Activated CD4-positive, alpha-beta T cell treated with anti-CD3 and anti-CD28 coated beads, Interleukin-2, amount 50 U/mL, for 4 hours (primary cell): ENCODE data around the gene TRAK2.
"Not testable (repeated sequence)": the region's sequence is repeated elsewhere in the genome, so short reads cannot be mapped to it uniquely, and the experiment has no call there.

Experiments
- DNase-seq, 2 experiments: peaks; one replicate each; pipeline ENCODE4 v3.0.0-alpha.2; 2020

Gene TRAK2

DNA sequence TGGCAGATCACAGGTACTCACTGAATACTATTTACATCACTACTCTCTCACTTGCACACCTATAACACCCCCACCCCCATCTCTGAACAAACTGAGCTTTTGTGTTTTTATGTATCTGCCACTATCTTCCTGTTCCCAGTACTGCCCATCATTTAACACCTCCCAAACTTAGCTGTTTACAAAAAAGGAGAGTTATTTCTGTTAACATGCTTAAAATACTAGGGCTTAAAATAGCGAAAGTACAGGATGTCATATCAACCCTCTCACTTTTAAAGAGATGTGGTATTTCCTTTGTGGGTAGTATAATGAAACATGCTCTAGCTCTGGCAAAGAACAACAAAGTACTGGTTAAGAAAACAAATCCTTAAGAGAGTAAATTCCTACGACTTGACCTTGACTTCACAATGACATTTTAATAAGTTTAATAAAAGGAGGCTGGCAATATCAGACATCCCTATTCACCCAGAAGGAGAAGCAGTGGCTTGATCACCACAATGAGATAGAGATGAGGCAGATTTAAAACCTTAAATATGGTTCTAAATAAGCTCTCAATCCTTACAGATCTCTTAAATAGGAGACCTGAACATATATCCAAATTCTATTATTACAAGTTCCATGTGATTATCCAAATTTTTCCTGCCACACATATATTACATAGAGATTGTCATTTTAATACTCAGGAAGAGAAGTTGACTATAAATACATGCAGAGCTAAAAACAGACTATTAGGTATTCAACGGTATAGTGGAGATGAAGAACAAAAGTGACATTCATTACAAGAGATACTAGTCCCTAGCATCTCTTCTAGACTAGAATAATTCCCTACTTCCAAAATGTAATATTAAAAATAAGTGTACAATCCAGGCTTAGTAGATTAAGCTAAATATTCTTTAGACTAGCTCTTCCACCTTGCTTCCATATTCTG is 36.9 kb downstream of the TRAK2 start:
- no peak for DNase-seq

DNA sequence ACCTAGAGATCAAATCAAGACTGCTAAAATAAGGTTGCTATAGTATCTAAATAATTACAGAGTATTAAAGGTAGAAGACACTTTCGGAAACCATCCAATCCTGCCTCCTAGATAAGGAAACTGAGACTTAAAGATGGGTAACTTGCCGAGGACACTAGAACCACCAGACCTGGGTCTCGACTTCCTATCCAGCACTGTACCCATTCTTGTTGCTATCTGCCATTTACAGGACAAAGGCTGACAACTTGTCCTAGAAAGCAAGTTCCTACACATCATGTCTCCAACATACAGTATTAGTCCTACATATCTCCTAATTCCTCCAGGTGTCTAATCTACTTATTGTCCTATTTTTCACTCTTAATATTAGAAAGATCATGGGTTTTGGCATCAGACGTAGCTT is 37.7 kb downstream of the TRAK2 start:
- DNase-seq = no peak

DNA sequence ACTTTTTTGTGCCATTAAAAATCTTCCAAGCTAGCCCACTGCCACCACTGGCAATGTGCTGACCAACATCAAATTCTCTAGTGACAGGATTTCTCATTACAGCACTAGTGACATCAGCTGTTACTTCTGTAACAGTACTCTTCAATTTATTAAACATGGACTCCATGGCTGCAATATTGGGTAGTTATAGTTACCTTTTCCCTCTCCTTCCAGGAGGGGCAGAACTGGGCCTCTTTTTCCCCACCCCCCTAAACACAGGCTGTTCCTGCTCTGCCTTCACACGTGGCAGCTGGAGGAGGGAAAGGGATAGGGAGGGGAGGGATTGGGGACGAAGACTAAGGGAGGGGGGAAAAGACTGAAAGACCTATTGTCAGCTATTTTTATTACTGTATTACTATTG is 38.1 kb downstream of the TRAK2 start:
- no peak for DNase-seq

DNA sequence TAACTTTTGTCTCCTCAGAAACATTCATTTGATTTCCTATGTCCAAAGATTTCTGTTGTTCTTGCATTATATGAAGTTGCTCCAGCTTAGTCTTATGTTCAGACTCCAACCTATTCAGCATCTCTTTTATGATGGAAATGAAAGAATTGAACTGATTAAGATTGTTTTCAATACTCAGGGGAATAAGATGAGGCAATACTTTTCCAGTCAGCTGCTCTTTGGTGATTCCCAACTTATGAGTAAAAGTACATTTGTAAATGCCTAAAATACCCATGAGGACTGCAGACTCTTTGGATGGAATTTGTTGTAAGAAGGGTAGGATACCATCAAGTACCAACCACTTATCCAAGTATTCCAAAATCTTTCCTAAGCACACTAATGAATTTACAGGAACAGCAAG is 39.8 kb downstream of the TRAK2 start:
- DNase-seq = no peak

DNA sequence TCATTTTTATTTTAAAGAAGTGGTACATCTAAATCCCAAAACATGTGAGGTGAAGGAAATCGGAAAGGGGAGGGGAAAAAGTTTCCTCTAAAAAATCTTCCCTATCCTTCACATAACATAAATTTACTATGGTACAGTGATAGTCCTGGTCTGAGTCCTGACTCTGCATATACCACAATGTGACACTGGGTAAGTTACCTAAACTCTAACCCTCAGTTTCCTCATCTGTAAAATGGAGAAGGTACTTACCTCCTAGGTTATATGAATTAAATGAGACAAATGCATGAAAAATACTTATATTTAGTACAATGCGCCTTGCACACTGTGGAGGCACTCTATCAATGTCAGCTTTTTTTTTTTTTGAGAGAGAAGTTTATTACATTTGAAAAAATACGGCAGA is 42.3 kb downstream of the TRAK2 start:
- no peak for DNase-seq

DNA sequence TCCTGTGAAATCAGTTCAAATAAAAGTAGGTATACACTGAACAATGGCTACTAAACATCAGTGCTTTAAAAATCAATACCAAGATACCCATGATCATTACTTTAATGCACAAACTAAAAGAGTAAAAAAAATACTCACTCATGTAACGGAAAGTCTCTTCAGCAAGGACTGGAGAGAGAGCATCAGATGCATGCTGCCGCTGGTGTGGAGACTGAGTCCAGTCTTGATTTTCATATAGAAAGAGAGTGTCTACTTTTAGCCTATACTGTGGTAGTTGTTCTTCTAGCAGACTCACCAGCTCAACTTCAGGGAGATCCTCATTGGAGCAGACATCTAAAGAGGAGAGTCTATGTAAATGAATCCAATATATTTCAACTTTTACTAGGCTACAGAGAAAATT is 44.0 kb downstream of the TRAK2 start:
- DNase-seq = no peak

DNA sequence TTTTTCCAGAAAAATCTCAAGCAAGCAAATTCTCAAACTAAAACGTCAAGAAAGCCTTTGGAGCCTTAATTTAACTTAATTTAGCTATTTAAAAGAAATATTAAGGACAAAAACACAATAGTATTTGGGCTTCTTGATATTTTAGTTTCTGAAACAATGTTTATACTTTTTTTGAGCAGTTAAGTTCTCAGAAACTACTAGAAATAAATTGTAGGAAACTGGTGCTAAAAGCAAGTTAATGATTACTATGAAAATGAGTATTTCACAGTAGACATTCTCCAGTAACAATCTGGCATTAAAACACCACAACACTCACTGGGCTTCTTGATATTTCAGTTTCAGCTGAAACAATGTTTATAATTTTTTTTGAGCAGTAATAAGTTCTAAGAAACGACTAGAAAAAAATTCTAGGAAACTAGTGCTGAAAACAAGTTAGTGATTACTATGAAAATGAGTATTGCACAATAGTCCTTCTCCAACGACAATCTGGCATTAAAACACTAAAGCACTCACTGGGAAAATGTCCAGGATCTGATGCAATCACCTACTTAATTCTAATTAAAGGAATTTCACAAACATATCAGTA is 45.1 kb downstream of the TRAK2 start:
- no peak for DNase-seq

DNA sequence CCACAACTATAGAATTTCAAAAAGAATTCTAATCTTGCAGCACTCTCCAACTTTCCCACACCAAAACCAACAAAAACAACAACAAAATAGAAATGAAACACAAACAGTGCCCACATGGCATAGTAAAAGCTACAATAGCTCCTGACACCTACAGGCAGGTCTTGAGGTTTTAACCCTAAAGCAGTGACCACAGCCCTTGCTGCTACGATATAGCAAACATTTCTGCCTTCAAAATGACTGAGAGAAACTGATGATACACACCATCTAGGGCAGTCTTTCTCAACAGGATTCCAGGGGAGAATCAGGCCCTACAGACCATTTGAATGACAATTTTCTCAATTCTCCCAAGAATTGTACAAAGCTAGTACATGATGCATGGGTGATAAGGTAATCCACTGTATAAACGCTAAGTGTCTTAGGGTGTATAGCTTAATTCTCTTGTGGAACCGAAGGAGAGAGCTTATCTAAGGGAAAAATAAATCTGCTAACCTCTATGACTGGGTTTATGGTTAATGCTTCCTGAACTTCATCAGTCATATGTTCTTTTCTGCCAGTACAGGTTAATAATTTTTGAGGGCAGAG is 46.5 kb downstream of the TRAK2 start:
- DNase-seq = no peak

DNA sequence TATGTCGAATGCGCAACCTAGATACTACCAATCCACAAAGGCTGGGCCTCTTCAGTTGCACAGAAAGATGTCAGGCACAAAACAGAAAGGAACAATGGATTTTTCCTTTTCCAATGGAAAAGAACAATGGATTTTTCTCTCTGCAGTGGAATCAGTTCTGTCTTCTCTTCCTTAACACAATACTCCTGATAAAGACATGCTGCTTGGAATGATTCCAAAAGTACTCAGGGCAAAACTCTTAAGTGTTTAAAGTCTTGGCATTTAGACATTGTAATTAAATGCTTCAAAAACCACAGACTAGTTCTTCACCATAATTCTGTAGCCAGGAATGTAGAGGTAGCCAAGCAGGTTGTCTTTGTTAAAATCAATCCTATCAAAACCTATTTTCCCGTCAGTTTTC is 47.4 kb downstream of the TRAK2 start:
- no peak for DNase-seq

DNA sequence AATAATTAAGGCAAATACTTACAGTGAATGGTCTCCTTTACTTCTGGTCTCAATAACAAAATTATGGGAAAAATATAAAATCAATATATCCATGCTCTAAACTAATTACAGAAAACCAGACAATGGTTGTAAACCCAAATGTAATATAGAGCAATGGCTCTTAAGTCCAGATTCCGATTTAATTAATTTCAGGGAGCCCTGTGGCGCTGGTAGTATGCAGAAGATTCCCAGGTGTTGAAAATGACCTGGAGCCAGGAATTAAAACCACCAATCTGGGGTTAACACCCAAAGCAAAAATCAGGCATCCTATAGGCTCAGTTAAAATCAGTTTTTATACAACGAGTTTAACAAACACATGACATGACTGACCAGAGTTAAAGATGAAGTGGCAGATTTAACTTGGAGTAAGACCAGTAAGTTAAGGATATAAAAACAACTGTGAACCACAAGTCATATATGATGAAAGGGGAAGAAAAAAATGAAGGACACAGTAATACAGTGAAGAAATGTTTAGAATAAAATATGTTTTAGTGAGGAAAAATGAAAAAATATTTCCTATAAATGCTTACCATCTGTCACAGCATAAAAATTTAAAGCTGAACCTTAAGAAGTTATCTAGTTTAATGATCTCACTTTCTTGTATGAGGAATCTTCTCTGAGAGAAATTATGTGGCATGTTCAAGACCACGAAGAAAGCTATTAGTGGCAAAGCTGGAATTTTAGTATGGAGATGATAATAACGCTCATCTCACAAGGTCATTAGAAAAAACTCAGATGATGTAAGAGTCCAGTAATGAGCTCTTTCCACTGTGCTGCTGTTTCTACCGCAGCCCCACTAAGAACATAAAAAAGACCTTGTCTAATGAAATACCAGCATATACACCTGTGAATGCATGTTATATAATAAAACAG is 48.4 kb downstream of the TRAK2 start:
- no peak for DNase-seq

DNA sequence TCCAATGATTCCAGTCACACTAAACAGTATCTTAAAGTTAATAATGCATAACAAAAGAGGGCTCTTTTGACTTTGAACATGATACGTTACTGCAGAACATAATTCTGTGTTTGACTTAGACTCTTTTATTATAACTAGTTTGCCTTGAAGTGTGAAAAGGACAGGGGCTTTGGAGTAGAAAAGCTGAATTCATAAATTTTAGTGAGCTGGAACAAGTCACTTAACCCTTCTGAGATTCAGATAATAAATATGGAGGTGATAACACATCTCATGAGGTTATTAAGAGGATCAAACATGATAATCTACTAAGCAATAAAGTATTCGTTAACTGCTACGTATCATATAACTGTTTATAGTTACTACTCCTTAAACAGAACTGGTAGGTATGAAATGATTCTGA is 49.4 kb downstream of the TRAK2 start:
- no peak for DNase-seq

DNA sequence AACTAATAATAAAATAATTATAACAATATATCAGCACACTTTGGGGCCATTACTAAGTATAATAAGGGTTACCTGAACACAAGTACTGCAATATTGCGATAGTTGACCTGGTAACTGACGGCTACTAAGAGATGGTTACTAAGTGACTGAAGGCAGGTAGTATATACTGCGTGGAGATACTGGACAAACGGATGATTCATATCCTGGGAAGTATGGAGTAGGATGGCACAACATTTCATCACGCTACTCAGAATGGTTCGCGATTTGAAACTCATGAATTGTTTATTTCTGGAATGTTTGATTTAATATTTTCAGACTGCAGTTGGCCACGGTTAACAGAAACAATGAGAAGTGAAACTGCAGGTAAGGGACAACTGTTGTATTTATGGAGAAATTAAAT is 54.7 kb downstream of the TRAK2 start:
- no peak for DNase-seq

DNA sequence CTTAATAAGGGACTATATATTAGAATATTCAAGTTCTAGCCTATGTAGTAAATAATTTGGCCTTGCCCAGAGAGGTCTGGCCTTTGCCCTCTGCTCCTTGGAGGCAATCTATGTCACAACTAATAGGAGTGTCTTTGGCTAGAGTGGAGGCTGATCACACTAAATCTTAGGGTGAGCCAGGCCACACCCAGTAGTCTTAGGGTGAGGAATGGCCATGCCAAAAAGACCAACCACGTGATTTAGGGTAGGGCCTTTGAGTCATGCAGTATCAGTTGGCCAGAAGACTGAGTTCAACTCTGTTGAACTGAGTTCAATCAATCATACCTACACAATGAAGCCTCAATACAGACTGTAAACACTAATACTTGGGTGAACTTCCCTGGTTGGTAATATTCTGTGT is 68.1 kb downstream of the TRAK2 start:
- no peak for DNase-seq

DNA sequence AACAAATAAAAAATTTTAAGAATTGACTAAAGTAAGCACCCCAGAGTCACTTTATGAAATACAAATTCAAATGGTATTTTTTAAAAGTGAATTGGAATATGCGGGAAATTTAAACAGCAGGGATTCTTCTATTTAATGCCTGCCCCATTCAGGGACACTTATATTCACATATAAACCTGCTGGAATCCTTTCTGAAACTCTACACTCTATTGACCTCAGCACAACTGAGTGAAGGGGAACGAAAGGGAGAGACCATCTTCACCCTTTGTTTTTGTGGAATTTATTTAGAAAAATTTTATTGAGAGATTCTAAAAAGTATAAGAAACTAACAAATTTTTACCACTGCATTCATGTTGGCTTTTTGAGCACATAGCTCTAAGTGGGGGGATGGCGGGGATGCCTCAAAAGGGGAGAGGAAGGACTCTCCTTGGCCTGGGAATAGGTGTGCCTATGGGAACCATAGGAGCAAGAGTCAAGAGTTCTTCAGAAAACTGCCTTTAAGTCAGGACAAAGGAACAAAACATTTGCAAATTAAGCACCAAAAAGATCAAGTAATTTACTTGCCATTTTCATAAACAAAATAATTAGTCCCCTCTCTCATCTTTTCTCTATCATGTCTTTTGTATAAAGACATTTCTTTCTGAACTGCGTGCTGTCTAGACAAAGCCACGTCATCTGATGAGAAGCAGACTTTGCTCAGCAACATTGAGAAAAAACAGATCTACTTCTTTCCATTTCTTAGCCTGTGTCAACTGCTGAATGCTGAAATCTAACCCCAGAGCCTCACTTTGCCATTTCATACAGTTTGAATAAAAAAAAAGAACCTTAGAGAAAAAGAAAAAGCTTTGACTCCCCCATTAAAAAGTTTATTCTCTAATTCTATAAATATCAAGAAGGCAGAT is 72.5 kb downstream of the TRAK2 start:
- DNase-seq = no peak

DNA sequence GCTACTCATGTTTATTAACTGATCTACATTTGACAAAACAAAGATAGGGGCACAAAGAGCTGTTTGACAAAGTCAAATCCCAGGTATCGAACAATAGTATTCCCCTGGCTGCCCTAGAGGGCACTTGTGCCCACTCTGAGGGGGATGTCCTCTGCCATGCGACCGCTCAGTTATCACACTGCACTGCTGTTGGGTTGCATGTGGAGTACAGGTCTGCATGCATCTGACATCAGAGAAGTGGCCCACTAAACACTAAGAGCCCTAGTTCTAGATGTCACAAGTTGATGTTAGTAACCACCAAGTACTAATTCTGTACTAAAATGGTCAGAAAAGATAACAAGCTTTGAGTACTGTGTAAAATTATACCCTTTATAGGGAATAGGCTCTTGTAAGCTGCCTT is 74.0 kb downstream of the TRAK2 start:
- no peak for DNase-seq

DNA sequence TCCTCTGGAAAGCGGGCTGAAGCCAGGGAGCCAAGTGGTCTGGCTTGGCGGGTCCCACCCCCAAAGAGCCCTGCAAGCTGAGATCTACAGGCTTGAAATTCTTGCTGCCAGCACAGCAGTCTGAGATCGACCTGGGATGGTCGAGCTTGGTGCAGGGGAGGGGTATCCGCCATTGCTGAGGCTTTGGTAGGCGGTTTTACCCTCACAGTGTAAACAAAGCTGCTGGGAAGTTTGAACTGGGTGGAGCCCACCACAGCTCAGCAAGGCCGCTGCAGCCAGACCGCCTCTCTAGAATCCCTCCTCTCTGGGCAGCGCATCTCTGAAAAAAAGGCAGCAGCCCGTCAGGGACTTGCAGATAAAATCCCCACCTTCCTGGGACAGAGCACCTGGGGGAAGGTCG is 81.5 kb downstream of the TRAK2 start:
- no peak for DNase-seq

DNA sequence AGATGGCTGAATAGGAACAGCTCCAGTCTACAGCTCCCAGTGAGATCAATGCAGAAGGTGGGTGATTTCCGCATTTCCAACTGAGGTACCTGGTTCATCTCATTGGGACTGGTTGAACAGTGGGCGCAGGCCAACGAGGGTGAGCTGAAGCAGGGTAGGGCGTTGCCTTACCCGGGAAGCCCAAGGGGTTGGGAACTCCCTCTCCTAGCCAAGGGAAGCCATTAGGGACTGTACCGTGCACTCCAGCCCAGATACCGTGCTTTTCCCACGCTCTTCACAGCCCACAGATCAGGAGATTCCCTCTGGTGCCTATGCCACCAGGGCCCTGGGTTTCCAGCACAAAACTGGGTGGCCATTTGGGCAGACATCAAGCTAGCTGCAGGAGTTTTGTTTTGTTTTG is 81.9 kb downstream of the TRAK2 start:
- DNase-seq = not testable (repeated sequence)

DNA sequence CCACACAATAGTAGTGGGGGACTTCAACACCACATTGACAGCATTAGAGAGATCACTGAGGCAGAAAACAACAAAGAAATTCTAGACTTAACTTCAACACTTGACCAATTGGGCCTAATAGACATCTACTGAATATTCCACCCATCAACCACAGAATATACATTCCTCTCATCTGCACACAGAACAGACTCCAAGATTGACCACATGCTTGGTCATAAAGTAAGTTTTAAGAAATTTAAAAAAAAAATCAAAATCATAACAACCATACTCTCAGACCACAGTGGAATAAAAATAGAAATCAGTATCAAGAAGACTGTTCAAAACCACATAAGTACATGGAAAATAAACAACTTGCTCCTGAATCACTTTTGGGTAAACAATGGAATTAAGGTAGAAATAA is 85.1 kb downstream of the TRAK2 start:
- no peak for DNase-seq

DNA sequence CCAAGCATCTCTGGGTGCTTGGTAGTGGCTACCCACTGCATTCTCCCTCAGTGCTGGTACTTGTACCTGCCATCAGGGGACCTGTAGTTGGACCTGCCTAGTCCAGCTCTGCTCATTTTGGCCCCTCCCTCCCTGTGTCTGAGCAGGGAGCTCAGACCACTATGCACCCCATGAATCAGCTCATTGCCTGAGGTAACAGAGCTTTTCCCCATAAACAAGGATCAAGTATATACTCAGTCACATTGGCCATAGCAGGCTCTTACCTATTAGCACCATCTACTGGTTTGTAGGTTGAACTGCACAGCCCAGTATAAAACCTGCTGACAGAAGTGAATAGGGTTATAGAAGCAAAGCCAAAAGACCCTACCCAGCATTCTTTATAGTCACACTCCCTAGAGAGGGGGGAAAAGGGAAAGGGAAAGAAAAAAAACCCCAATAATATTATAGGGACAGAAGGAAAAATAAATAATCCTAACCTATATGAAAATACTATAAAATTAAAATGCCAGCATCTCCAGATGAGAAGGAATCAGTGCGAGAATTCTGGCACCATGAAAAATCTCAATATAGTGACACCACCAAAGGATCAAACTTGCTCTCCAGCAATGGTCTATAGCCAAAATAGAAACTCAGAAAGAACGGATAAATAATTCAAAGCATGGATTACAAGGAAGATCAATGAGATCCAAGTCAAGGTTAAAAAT is 87.2 kb downstream of the TRAK2 start:
- peak; percentile 10 to 14 for DNase-seq

DNA sequence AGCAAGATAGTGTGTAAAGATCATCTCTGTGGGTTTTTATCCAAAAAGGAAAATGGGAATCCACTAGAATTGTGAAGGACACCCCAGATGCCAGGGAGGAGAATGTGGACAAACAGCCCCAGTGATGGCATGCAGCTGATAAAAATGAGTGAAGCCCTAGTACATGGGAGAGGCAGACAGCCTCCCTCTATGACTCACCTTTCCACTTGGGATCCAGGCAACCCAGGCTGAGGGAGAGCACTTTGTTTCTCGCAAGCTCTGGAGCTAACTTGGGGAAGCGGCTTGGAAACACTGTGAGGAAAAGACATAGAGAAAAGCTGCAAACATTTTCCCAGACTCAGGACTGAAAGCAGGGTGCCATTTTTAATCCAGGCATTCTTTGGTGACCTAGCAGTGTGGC is 88.9 kb downstream of the TRAK2 start:
- DNase-seq = no peak

DNA sequence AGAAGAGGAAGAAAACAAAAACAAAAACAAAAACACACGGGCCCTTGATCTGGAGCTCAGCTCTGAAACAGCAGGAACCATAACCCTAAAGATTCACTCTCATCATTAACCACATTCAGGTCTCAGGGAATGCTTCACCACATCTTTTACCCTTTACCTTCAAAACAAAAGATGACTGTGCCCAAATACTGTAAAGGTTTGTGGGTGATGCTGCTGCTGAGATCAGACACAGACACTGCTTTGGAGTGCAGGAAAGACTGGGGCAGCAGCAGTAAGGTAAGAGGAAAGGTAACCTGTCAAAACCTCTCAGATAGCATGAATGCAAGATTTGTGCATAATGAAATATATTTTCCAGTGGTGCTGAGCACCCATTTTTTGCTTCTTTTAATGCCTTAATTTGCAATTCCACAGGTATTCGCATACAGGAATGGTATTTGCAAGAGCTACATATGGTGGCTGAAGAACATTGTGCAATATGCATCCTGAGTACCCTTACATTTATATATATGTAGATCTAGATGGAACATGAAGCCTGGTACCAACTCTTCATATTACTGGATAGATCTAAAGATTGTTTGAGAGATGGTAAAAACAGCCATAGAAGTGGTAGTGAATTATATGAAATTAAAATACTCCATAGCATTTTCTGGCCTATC is 90.1 kb downstream of the TRAK2 start:
- no peak for DNase-seq
